NK-92 (cell line): ENCODE data around the gene TK1.
"Not testable (repeated sequence)": the region's sequence is repeated elsewhere in the genome, so short reads cannot be mapped to it uniquely, and the experiment has no call there.

ENCODE experiments used
- DNase-seq: peaks from one replicate; lab custom pipeline; 2025; ENCODE audit not compliant: unreplicated experiment; lab: John Stamatoyannopoulos, UW

TK1 gene

GRCh38 chr17:78186692-78187595 is at the start of gene TK1, which contains the start of gene AFMID:
TSS of gene TK1 (minus strand) at chr17:78187052. CDS start at chr17:78186994, 58 bp downstream.
TSS of gene AFMID (plus strand) at chr17:78187362. CDS start at chr17:78187371, 9 bp downstream.
- DNase-seq = no peak

- DNase-seq = no peak
Measured at GRCh38 chr17:78235885-78236284, 49.0 kb upstream of the TK1 start.

- not testable (repeated sequence) for DNase-seq
Measured at GRCh38 chr17:78235022-78235421, 48.2 kb upstream of the TK1 start.

- no peak for DNase-seq
Measured at GRCh38 chr17:78234261-78234865, 47.5 kb upstream of the TK1 start.

GRCh38 chr17:78233678-78234077 is 46.8 kb upstream of the TK1 start:
- DNase-seq = no peak

- DNase-seq = no peak
Measured at GRCh38 chr17:78232859-78233173, 46.0 kb upstream of the TK1 start.

- DNase-seq = no peak
Measured at GRCh38 chr17:78231991-78232858, 45.4 kb upstream of the TK1 start.

- no peak for DNase-seq
Measured at GRCh38 chr17:78230996-78231935, 44.4 kb upstream of the TK1 start, which contains the start of gene TMEM235. TSS of gene TMEM235 (plus strand) at chr17:78231631. CDS start at chr17:78232024, 393 bp downstream.

- no peak for DNase-seq
Measured at GRCh38 chr17:78230252-78230962, 43.6 kb upstream of the TK1 start.

GRCh38 chr17:78228176-78228575 is 41.3 kb upstream of the TK1 start:
- no peak for DNase-seq

- no peak for DNase-seq
Measured at GRCh38 chr17:78227455-78227916, 40.6 kb upstream of the TK1 start.

- no peak for DNase-seq
Measured at GRCh38 chr17:78226759-78227454, 40.1 kb upstream of the TK1 start.

- no peak for DNase-seq
Measured at GRCh38 chr17:78226055-78226758, 39.4 kb upstream of the TK1 start.

- no peak for DNase-seq
Measured at GRCh38 chr17:78225088-78225865, 38.4 kb upstream of the TK1 start.

GRCh38 chr17:78224231-78225087 is 37.6 kb upstream of the TK1 start:
- DNase-seq = no peak

- DNase-seq = no peak
Measured at GRCh38 chr17:78223765-78224164, 36.9 kb upstream of the TK1 start.

- DNase-seq = no peak
Measured at GRCh38 chr17:78223061-78223460, 36.2 kb upstream of the TK1 start.
